Panc1 (cell line): Measurements from ENCODE around the gene HNF1A. TPM values are rescaled to one million over a fixed set of nuclear protein-coding genes. Genes with fewer than 3 reads are reported as not detected.

Experiments
- ATAC-seq: fragments of 200-7000 bp; cut with Tn5 transposase; 2 replicates; pipeline ENCODE4 v1.9.1; 2020; ENCODE audit warnings: mild to moderate bottlenecking, moderate library complexity
- BruUV-seq: library from RNA; stranded (reverse); fragments of 400-500 nt; replicated peaks from 2 replicates; lab custom pipeline; 2021; lab: Mats Ljungman, UMichigan
- CTCF ChIA-PET: fragments of 300-600 bp; sonication (Branson Sonifier 250); formaldehyde crosslinking; loops from one replicate; lab custom pipeline; 2022; ENCODE audit warnings: antibody characterized with exemption; lab: Charles Lee
- POLR2A ChIA-PET: fragments of 300-600 bp; sonication (Branson Sonifier 250); formaldehyde crosslinking; loops from one replicate; lab custom pipeline; 2022; ENCODE audit warnings: antibody characterized with exemption; lab: Charles Lee
- DNase-seq: peaks from one replicate; pipeline ENCODE4 v3.0.0-alpha.2; 2010; ENCODE audit warnings: low read depth, low spot score
- H3K27ac ChIP-seq: 2 replicates; pipeline ENCODE4 v1.5.1; 2011; ENCODE audit warnings: mild to moderate bottlenecking, low read length, inconsistent platforms
- H3K27me3 ChIP-seq: fragments of 200-500 bp; sonication (Bioruptor generic); 2 replicates; pipeline ENCODE4 v1.6.0; 2014; ENCODE audit warnings: low read length, inconsistent platforms; ENCODE audit not compliant: control insufficient read depth, insufficient read depth
- H3K36me3 ChIP-seq: fragments of 200-500 bp; sonication (Bioruptor generic); 2 replicates; pipeline ENCODE4 v1.5.1; 2014; ENCODE audit warnings: inconsistent platforms, mild to moderate bottlenecking, low read length, moderate library complexity; ENCODE audit not compliant: control insufficient read depth, insufficient read depth
- H3K4me1 ChIP-seq: 2 replicates; pipeline ENCODE4 v1.5.1; 2011; ENCODE audit warnings: inconsistent platforms, mild to moderate bottlenecking, low read length, moderate library complexity; ENCODE audit not compliant: control insufficient read depth, insufficient read depth
- H3K4me3 ChIP-seq, 2 experiments: 2 replicates each; pipeline ENCODE4 v1.5.1; 2011 to 2012; ENCODE audit warnings: low read depth in 2 of 2, low read length in 2 of 2, mild to moderate bottlenecking in 2 of 2, inconsistent platforms in 1 of 2, moderate library complexity in 1 of 2
- H3K9me3 ChIP-seq: fragments of 200-500 bp; sonication (Bioruptor generic); 2 replicates; pipeline ENCODE4 v1.5.1; 2014; ENCODE audit warnings: low read depth, mild to moderate bottlenecking, inconsistent platforms, low read length, moderate library complexity; ENCODE audit not compliant: control insufficient read depth, insufficient read depth
- CTCF ChIP-seq: fragments of 450-650 bp; IDR thresholded peaks from 2 replicates; pipeline ENCODE4 v1.5.1; 2017; ENCODE audit warnings: mild to moderate bottlenecking
- POLR2AphosphoS5 ChIP-seq: IDR thresholded peaks from 2 replicates; pipeline ENCODE4 v1.6.1; 2012; ENCODE audit warnings: mild to moderate bottlenecking, low read depth, low read length, moderate library complexity
- REST ChIP-seq, 2 experiments: IDR thresholded peaks; 2 replicates each; pipeline ENCODE4 v1.6.1; 2011 to 2012; ENCODE audit warnings: low read depth in 2 of 2, control low read depth in 1 of 2, low read length in 1 of 2, mild to moderate bottlenecking in 1 of 2, moderate library complexity in 1 of 2; ENCODE audit not compliant: insufficient read depth in 1 of 2
- SIN3A ChIP-seq: IDR thresholded peaks from 2 replicates; pipeline ENCODE4 v1.6.1; 2012; ENCODE audit warnings: low read depth, mild to moderate bottlenecking, low read length, moderate library complexity, borderline replicate concordance; ENCODE audit not compliant: insufficient read depth
- TCF7L2 ChIP-seq: IDR thresholded peaks from 2 replicates; pipeline ENCODE4 v1.6.1; 2011; ENCODE audit warnings: mild to moderate bottlenecking, low read depth, low read length, inconsistent platforms
- in situ Hi-C: cut with HindIII; loops from 2 replicates; pipeline ENCODE4 v1.10.0; 2016; ENCODE audit warnings: low sequenced_read_pairs, low pct_unique_long_range_greater_than_20kb
- intact Hi-C: fragments of 100-400 bp; cut with micrococcal nuclease; formaldehyde crosslinking; loops from one replicate; pipeline ENCODE4 v1.10.0; 2022; ENCODE audit not compliant: unreplicated experiment
- total RNA-seq: library from RNA; stranded (reverse); gene quantifications from one replicate; pipeline ENCODE4 v1.2.1, GENCODE V29; 2021; ENCODE audit not compliant: unreplicated experiment

The HNF1A gene
- total RNA-seq, 1 experiment from 2014 or later: 0.26 TPM

- no peak for DNase-seq
- no peak for ATAC-seq
- no peak overlapping the region for H3K4me3 ChIP-seq
- H3K27ac ChIP-seq: no peak overlapping the region
- in situ Hi-C loops: no loop called here
- H3K36me3 ChIP-seq: no peaks in the 10 kb centered on the region
- CTCF ChIA-PET: interaction anchor here (0.6 kb wide), 1 partner anchor 13 kb away, joined by 3 read pairs; no protein-coding TSS in a partner anchor
- H3K27me3 ChIP-seq: no peaks in the 10 kb centered on the region
- H3K4me1 ChIP-seq: no peaks in the 10 kb centered on the region
- H3K9me3 ChIP-seq: no peaks in the 10 kb centered on the region
- BruUV-seq: no TSS peak
- TF ChIP-seq REST (IDR thresholded peaks at IDR 0.05; ENCODE audit: insufficient read depth in 1 of 2, low read depth in 2 of 2, low read length in 1 of 2): no peak
- TF ChIP-seq SIN3A: no peak
- no peak for TF ChIP-seq POLR2AphosphoS5
- no peak for TF ChIP-seq TCF7L2
- TF ChIP-seq CTCF: no peak
- POLR2A ChIA-PET: no interaction called here
- intact Hi-C loops: no loop called here
Measured at GRCh38 chr12:120930032-120930431, 48.3 kb upstream of the HNF1A start.

DNA sequence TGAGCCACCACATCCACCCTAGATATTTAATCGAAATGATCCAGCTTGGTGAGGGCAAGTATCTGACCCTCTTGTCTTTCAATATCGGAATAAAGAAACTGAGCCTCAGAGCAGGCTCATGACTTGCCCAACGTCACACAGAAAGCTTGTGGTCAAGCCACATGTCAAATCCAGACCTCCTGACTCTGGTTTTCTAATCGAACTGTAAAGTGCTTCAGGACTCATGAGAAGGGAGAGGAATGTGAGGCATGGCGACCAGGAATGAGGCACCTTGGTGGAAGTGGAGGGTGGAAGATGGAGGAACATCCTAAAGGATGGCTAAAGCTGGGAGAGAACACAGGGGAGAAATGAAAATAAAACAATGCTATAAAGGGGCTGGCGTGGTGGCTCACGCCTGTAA, 46.3 kb upstream of the HNF1A start:
- H3K9me3 ChIP-seq: no peaks in the 10 kb centered on the region
- H3K27ac ChIP-seq: no peak overlapping the region
- BruUV-seq: no TSS peak
- no peak for ATAC-seq
- ChIA-PET POLR2A (no interaction called here), CTCF (interaction anchor here (0.7 kb wide), 1 partner anchor 285 kb away, joined by 5 read pairs; no protein-coding TSS in a partner anchor)
- no peak overlapping the region for H3K4me3 ChIP-seq
- H3K27me3 ChIP-seq: no peaks in the 10 kb centered on the region
- H3K36me3 ChIP-seq: no peaks in the 10 kb centered on the region
- intact Hi-C loops: no loop called here
- no peaks in the 10 kb centered on the region for H3K4me1 ChIP-seq
- TF ChIP-seq REST (IDR thresholded peaks at IDR 0.05; ENCODE audit: insufficient read depth in 1 of 2, low read depth in 2 of 2, low read length in 1 of 2) (no peak), CTCF (no peak), TCF7L2 (no peak), SIN3A (no peak), POLR2AphosphoS5 (no peak)
- DNase-seq: no peak
- in situ Hi-C loops: no loop called here
